Right atrium auricular region (tissue), 2 donors: Measurements from ENCODE around the gene EN2. TPM values are rescaled to one million over a fixed set of nuclear protein-coding genes. Genes with fewer than 3 reads are reported as not detected.

ENCODE experiments used
- DNase-seq: peaks from one replicate; pipeline ENCODE4 v3.0.0-alpha.2; 2019; ENCODE audit warnings: low spot score
- H3K27ac ChIP-seq, 2 donors: fragments of 200-600 bp; sonication (generic); 1 replicate in 1 of 2; 2 replicates in 1 of 2; pipeline ENCODE4 v1.5.1; 2016 to 2019
- H3K27me3 ChIP-seq, 2 donors: fragments of 200-600 bp; sonication (generic); one replicate each; pipeline versions ENCODE4 v1.5.1 to v1.6.0; 2017 to 2019
- H3K36me3 ChIP-seq: fragments of 200-600 bp; sonication (generic); one replicate; pipeline ENCODE4 v1.5.1; 2016
- H3K4me1 ChIP-seq, 2 donors: fragments of 200-600 bp; sonication (generic); one replicate each; pipeline versions ENCODE4 v1.5.1 to v1.6.0; 2017 to 2019
- H3K4me3 ChIP-seq, 2 donors: fragments of 200-600 bp; sonication (generic); 1 replicate in 1 of 2; 2 replicates in 1 of 2; pipeline ENCODE4 v1.5.1; 2017 to 2019; ENCODE audit warnings: mild to moderate bottlenecking in 1 of 2, moderate library complexity in 1 of 2
- H3K9me3 ChIP-seq, 2 donors: fragments of 200-600 bp; sonication (generic); one replicate each; pipeline ENCODE4 v1.5.1; 2019
- total RNA-seq, 2 donors: library from RNA; depleted of rRNA; stranded (reverse); fragments of >200 nt; gene quantifications; one replicate each; pipeline ENCODE4 v1.1.0, GENCODE V29; 2016
- TF ChIP-seq, protein P1 (sequence below), 2 donors: fragments of 200-600 bp; sonication (generic); IDR thresholded peaks; one replicate each; pipeline ENCODE4 v1.5.1; 2019; ENCODE audit warnings: antibody characterized with exemption in 2 of 2

EN2 gene
- not detected for total RNA-seq

DNA sequence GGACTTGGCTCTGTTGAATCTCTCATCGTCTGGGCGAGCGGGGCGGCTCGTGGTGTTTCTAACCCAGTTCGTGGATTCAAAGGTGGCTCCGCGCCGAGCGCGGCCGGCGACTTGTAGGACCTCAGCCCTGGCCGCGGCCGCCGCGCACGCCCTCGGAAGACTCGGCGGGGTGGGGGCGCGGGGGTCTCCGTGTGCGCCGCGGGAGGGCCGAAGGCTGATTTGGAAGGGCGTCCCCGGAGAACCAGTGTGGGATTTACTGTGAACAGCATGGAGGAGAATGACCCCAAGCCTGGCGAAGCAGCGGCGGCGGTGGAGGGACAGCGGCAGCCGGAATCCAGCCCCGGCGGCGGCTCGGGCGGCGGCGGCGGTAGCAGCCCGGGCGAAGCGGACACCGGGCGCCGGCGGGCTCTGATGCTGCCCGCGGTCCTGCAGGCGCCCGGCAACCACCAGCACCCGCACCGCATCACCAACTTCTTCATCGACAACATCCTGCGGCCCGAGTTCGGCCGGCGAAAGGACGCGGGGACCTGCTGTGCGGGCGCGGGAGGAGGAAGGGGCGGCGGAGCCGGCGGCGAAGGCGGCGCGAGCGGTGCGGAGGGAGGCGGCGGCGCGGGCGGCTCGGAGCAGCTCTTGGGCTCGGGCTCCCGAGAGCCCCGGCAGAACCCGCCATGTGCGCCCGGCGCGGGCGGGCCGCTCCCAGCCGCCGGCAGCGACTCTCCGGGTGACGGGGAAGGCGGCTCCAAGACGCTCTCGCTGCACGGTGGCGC lies at the start of gene EN2:
Gene EN2 (plus strand): TSS at position 19 of the 767 bp plus-strand sequence. CDS start 249 bp downstream, at position 268.
- H3K4me3 ChIP-seq: peak within 1 kb of the TSS; percentile 34 to 50
- peaks cover 44 to 87% of the 10 kb centered on the region in 2 donors for H3K27me3 ChIP-seq
- H3K36me3 ChIP-seq: no peaks in the 10 kb centered on the region
- no peak for DNase-seq
- TF ChIP-seq, protein P1, sequence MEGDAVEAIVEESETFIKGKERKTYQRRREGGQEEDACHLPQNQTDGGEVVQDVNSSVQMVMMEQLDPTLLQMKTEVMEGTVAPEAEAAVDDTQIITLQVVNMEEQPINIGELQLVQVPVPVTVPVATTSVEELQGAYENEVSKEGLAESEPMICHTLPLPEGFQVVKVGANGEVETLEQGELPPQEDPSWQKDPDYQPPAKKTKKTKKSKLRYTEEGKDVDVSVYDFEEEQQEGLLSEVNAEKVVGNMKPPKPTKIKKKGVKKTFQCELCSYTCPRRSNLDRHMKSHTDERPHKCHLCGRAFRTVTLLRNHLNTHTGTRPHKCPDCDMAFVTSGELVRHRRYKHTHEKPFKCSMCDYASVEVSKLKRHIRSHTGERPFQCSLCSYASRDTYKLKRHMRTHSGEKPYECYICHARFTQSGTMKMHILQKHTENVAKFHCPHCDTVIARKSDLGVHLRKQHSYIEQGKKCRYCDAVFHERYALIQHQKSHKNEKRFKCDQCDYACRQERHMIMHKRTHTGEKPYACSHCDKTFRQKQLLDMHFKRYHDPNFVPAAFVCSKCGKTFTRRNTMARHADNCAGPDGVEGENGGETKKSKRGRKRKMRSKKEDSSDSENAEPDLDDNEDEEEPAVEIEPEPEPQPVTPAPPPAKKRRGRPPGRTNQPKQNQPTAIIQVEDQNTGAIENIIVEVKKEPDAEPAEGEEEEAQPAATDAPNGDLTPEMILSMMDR (IDR thresholded peaks at IDR 0.05): no peak
- no peaks in the 10 kb centered on the region for H3K9me3 ChIP-seq
- H3K27ac ChIP-seq: no peak within 1 kb of the TSS
- peaks cover 0 to 51% of the 10 kb centered on the region in 2 donors for H3K4me1 ChIP-seq

DNA sequence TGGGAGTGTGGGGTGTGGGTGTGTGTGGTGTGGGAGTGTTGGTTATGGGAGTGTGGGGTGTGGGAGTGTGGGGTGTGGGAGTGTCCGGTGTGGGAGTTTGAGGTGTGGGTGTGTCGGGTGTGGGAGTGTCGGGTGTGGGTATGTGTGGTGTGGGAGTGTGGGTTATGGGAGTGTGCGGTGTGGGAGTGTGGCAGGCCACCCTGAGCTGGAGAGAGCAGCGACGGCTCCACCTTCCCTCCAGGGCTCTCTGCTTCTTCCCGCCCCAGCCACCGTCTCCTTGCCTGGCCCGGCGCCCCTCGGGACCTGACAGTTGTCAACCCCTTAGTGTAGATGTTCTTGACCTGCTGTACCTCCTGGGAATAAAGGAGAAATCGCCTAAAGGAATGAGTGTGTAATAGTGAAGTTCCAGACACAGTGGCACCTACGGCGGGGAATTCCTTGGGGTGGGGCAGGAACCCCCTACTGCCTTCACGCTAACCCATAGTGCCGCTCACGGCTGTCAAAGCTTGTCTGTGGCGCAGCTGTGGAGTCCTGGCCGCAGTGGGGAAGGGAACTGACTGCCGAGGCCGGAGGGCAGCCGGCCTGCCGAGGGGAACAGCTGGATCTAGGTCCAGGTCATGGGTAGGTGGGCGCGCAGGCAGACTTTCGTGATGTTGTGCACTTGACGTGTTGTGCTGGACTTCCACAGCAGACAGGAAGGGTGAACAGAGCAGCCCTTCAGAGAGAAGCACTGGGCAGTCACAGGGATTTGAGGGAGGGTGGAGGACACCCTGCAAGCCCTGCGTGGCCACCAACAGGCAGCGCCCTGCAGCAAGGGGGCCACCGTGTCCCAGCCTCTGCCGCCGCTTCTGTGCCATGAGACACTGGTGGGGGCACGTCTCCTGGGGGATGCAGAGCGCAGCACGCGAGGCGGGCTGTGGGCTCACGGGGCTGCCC lies 49.0 kb upstream of the EN2 start:
- no peaks in the 10 kb centered on the region for H3K36me3 ChIP-seq
- H3K4me1 ChIP-seq: no peaks in the 10 kb centered on the region
- H3K27me3 ChIP-seq: peaks cover 0 to 9% of the 10 kb centered on the region in 2 donors
- H3K9me3 ChIP-seq: no peaks in the 10 kb centered on the region
- no peak overlapping the region for H3K27ac ChIP-seq
- TF ChIP-seq, protein P1 (IDR thresholded peaks at IDR 0.05): no peak
- DNase-seq: no peak
- no peak overlapping the region for H3K4me3 ChIP-seq

DNA sequence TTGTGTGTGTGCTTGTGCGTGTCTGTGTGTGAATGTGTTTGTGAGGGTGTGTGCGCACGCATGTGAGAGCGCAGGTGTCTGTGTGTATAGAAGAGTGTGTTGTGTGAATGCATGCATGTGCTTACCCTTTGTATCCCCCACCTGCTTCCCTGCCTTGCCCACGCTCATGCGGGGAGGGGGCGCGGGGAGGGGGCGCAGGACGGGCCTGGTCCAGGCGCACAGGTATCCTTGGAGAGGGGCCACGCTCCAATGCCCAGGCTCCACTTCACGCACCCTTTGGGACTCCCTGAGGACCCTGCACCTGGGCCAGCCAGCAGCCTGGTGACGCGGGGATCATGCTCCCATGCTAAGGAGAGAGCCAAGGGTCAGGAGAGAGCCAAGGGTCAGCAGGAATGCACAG lies 47.9 kb upstream of the EN2 start:
- Histone ChIP-seq H3K27ac (no peak overlapping the region), H3K27me3 (peaks cover 0 to 6% of the 10 kb centered on the region in 2 donors), H3K36me3 (no peaks in the 10 kb centered on the region), H3K4me3 (no peak overlapping the region), H3K9me3 (no peaks in the 10 kb centered on the region), H3K4me1 (no peaks in the 10 kb centered on the region)
- DNase-seq: no peak
- TF ChIP-seq, protein P1 (IDR thresholded peaks at IDR 0.05): no peak

DNA sequence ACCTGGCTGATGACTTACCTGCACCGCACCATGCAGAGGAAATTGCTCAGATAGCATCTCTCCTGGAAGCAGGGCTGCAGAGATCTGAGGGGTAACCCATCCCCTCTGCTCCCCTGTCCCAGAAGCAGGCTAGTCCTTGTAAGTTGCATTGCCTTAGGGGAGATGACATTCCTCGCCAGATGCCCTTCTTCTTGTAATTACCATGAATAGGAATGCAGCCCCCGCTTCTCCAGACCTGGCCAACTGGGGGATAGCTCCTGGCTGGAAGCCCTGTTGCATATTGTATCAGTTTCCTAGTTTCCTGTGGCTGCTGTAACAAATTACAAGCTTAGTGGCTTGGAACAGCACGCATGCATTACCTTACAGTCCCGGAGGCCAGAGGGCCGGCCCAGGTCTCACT lies 47.5 kb upstream of the EN2 start:
- TF ChIP-seq, protein P1 (IDR thresholded peaks at IDR 0.05): no peak
- DNase-seq: no peak
- Histone ChIP-seq H3K27ac (no peak overlapping the region), H3K4me3 (no peak overlapping the region), H3K4me1 (no peaks in the 10 kb centered on the region), H3K9me3 (no peaks in the 10 kb centered on the region), H3K36me3 (no peaks in the 10 kb centered on the region), H3K27me3 (peaks cover 0 to 5% of the 10 kb centered on the region in 2 donors)

DNA sequence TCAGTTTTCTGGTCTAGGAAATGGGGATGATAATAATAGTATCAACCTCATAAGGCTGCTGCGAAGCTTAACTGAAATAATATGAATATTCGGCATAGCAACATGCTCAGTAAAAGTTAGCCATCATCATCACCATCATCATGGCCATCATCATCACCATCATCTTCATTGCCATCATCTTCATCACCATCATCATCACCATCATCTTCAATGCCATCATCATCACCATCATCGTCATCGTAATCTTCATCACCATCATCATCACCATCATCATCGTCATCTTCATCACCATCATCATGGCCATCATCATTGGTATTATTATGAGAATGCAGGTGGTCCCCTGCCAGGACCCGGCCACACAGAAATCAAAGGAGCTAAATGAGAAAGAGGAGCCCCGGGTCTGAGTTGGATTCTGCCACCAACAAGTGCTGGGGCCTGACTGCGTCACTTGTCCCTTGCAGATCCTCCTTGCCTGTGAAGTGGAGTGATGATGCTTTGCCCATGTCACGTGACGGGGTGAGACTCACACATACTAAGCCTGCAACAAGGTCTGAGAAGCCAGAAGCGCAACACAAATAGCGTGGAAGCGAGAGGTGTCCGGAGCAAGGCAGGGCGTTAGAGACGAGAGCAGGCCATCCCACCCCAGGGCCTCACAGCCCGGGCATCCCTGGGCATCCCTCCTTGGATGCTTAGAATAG lies 46.1 kb upstream of the EN2 start:
- TF ChIP-seq, protein P1 (IDR thresholded peaks at IDR 0.05): no peak

More for the DNA sequence above, 46.1 kb upstream of the EN2 start:
- no peaks in the 10 kb centered on the region for H3K27me3 ChIP-seq
- no peaks in the 10 kb centered on the region for H3K36me3 ChIP-seq
- H3K4me3 ChIP-seq: no peak overlapping the region
- no peak for DNase-seq
- no peak overlapping the region for H3K27ac ChIP-seq
- no peaks in the 10 kb centered on the region for H3K4me1 ChIP-seq
- H3K9me3 ChIP-seq: no peaks in the 10 kb centered on the region
